GM12891 (cell line): ENCODE results near the gene MMP24.

ENCODE experiments used
- DNase-seq: peaks from one replicate; pipeline ENCODE4 v3.0.0; 2011; ENCODE audit warnings: low spot score; ENCODE audit not compliant: insufficient read length
- FAIRE-seq: peaks from 2 replicates; lab custom pipeline; 2011; peaks lifted over from hg19 to GRCh38; lab: Jason Lieb, UNC
- PAX5 ChIP-seq: IDR thresholded peaks from 2 replicates; pipeline ENCODE4 v1.6.1; 2011; ENCODE audit warnings: low read length, moderate library complexity, mild to moderate bottlenecking; ENCODE audit not compliant: insufficient read depth, severe bottlenecking
- POLR2A ChIP-seq: IDR thresholded peaks from 2 replicates; pipeline ENCODE4 v1.6.1; 2011; ENCODE audit warnings: low read depth, low read length, control low read depth
- POLR2AphosphoS5 ChIP-seq: IDR thresholded peaks from 2 replicates; pipeline ENCODE4 v1.6.1; 2011; ENCODE audit warnings: low read depth, low read length, control low read depth
- POU2F2 ChIP-seq: IDR thresholded peaks from 2 replicates; pipeline ENCODE4 v1.6.1; 2011; ENCODE audit warnings: low read depth, mild to moderate bottlenecking, control low read depth, low read length, moderate library complexity
- SPI1 ChIP-seq: IDR thresholded peaks from 2 replicates; pipeline ENCODE4 v1.6.1; 2011; ENCODE audit warnings: low read depth, low read length, control low read depth
- TAF1 ChIP-seq: IDR thresholded peaks from 2 replicates; pipeline ENCODE4 v1.6.1; 2011; ENCODE audit warnings: low read depth, low read length, control low read depth

The MMP24 gene

GRCh38 chr20:35270021-35270902, 43.8 kb downstream of the MMP24 start:
- no peak for TF ChIP-seq PAX5
- TF ChIP-seq POU2F2: no peak
- no peak for TF ChIP-seq POLR2A
- no peak for TF ChIP-seq SPI1
- no peak for TF ChIP-seq POLR2AphosphoS5
- TF ChIP-seq TAF1: no peak
- FAIRE-seq: no peak
- DNase-seq: no peak

DNA sequence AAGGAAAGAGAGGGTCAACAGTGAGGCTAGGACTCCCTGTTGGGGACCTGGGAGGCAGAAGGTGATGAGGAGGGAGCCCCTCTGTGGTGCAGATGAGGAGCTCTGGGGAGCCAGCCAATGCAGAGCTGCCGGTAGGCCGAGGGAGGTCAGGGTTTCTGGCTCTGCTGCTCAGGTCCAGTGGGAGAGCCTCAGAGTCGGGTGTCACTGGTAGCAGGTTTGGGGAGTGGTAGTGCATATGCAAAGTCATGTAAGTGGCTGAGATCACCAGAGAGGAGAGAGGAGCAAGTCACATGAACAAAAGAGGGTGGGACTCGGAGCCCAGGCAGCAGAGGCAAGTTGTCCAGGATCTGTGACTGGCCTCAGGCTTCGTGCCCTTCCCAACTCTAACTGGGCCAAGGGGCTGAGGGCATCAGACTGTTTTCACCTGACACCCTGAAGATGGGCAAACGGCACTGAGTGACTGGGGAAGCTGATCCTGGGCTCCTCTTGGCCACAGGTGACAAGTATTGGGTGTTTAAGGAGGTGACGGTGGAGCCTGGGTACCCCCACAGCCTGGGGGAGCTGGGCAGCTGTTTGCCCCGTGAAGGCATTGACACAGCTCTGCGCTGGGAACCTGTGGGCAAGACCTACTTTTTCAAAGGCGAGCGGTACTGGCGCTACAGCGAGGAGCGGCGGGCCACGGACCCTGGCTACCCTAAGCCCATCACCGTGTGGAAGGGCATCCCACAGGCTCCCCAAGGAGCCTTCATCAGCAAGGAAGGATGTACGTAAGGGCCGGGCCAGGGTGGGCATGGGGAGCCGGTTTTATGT, 44.8 kb downstream of the MMP24 start:
- FAIRE-seq (no peak), DNase-seq (no peak)
- TF ChIP-seq POU2F2: no peak
- TF ChIP-seq POLR2AphosphoS5: no peak
- no peak for TF ChIP-seq SPI1
- no peak for TF ChIP-seq TAF1
- TF ChIP-seq PAX5: no peak
- no peak for TF ChIP-seq POLR2A

- no peak for TF ChIP-seq POLR2A
These were observed 45.4 kb downstream of the MMP24 start for GRCh38 chr20:35271904-35272303.

DNA sequence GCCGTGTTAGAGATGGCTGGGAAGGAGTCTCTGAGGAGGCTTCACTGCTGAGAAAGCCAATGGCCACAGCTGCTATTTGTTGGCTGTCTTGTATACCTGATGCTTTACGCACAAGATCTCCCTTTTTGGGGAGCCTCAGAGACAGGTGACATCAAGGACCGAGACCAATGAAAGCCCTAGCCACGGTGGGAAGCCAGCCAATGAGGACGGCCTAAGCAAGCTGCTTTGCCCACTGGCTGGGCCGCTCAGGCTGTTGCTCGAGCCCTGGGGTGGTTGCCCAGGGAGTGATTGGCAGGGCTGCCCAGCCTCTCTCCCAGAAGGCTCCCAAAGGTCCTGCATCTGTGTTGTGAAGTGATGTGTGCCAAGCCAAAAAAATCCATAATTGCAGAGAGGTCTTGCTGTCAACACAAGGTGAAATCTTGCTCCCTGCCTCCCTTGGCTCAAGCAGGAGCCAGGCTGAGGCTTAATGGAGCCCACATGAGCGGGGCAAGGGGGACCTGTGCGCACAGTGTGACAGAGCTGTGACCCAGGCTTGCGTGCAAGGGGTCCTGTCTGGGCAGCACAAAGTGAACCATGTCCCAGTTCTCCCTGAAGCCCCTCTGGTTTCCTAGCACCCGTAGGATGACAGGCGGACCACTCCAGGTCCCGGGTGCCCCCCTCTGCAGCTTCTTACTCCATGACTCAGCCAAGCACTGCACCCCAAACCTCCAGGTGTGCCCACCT, 47.1 kb downstream of the MMP24 start:
- no peak for FAIRE-seq
- TF ChIP-seq PAX5 (no peak), SPI1 (no peak), POU2F2 (no peak), POLR2A (no peak), TAF1 (no peak), POLR2AphosphoS5 (no peak)
- no peak for DNase-seq

More at GRCh38 chr20:35271904-35272303, 45.4 kb downstream of the MMP24 start:
- DNase-seq: no peak
- FAIRE-seq: no peak

DNA sequence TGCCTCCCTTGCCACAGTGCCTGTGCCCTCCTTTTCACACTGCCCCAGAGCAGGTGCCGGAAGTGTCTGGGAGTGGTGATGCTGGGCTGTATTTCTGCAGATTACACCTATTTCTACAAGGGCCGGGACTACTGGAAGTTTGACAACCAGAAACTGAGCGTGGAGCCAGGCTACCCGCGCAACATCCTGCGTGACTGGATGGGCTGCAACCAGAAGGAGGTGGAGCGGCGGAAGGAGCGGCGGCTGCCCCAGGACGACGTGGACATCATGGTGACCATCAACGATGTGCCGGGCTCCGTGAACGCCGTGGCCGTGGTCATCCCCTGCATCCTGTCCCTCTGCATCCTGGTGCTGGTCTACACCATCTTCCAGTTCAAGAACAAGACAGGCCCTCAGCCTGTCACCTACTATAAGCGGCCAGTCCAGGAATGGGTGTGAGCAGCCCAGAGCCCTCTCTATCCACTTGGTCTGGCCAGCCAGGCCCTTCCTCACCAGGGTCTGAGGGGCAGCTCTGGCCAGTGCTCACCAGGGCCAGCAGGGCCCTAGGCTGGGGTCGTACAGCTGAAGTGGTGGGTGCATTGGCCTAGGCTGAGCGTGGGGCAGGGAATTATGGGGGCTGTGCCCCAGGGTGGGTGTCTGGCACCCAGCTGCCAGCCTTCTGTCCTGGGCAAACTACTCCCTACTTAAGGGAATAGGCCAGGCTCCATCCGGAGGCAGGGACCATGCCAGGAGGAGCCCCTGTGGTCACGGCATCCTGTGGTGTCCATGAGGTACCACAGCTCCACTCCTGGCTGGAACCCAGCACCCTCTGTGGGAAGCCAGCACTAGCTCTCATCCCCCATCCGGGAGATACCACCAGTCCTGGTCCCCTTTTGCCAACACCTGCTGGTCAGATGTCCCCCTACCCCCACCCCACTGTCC, 47.9 kb downstream of the MMP24 start:
- DNase-seq (no peak), FAIRE-seq (no peak)
- TF ChIP-seq POLR2A: 0 out of 2 replicates have a peak, but pooled peaks have one; percentile 4
- no peak for TF ChIP-seq POU2F2

- TF ChIP-seq TAF1: no peak
- 0 out of 2 replicates have a peak, but pooled peaks have one; percentile 39 for TF ChIP-seq POLR2AphosphoS5
- no peak for FAIRE-seq
- no peak for DNase-seq
These were observed 49.3 kb downstream of the MMP24 start for GRCh38 chr20:35275741-35276251.

GRCh38 chr20:35276408-35276807, 49.9 kb downstream of the MMP24 start:
- DNase-seq (no peak), FAIRE-seq (no peak)
- TF ChIP-seq PAX5: no peak
- TF ChIP-seq SPI1: no peak
- TF ChIP-seq POLR2AphosphoS5: no peak
- no peak for TF ChIP-seq POU2F2
- no peak for TF ChIP-seq TAF1
- peak; percentile 4; the same call in 1 of the 2 replicates for TF ChIP-seq POLR2A

GRCh38 chr20:35277127-35277526, 50.6 kb downstream of the MMP24 start:
- FAIRE-seq: no peak
- no peak for DNase-seq
- TF ChIP-seq SPI1: no peak
- no peak for TF ChIP-seq POLR2AphosphoS5
